Skin epidermis (tissue), 12 donors: ENCODE data around the gene NDEL1.

ENCODE experiments used
- H3K27ac ChIP-seq, 21 experiments: fragments of 200-600 bp; sonication (generic) in 11 of 21; one replicate each; pipeline ENCODE4 v1.5.0; 2020; ENCODE audit warnings: mild to moderate bottlenecking in 3 of 21, inconsistent platforms in 2 of 21, moderate library complexity in 2 of 21
- H3K4me3 ChIP-seq, 7 experiments: fragments of 200-600 bp; sonication (generic) in 2 of 7; one replicate each; pipeline ENCODE4 v1.5.0; 2020; ENCODE audit warnings: inconsistent platforms in 2 of 7, mild to moderate bottlenecking in 2 of 7, moderate library complexity in 1 of 7

Gene NDEL1

GRCh38 chr17:8445536-8445935, 9.9 kb downstream of the NDEL1 start:
- Histone ChIP-seq H3K27ac (no peak overlapping the region), H3K4me3 (no peak overlapping the region)

GRCh38 chr17:8447799-8448198, 12.1 kb downstream of the NDEL1 start:
- Histone ChIP-seq H3K27ac (no peak overlapping the region), H3K4me3 (no peak overlapping the region)

DNA sequence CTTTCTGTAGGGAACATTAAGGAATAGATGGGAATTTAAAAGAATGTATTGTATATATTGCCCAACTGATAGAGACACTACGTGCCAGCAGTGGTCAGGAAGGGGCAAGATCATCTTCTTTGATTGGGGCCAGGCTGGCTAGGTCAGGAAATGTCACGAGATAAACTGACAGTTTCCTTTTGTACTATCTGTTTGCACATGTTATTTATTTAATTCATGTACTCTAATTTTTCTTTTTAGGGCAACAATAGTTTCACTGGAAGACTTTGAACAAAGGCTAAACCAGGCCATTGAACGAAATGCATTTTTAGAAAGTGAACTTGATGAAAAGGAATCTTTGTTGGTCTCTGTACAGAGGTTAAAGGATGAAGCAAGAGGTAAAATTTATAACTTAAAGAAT, 12.6 kb downstream of the NDEL1 start:
- Histone ChIP-seq H3K4me3 (no peak overlapping the region), H3K27ac (no peak overlapping the region)

DNA sequence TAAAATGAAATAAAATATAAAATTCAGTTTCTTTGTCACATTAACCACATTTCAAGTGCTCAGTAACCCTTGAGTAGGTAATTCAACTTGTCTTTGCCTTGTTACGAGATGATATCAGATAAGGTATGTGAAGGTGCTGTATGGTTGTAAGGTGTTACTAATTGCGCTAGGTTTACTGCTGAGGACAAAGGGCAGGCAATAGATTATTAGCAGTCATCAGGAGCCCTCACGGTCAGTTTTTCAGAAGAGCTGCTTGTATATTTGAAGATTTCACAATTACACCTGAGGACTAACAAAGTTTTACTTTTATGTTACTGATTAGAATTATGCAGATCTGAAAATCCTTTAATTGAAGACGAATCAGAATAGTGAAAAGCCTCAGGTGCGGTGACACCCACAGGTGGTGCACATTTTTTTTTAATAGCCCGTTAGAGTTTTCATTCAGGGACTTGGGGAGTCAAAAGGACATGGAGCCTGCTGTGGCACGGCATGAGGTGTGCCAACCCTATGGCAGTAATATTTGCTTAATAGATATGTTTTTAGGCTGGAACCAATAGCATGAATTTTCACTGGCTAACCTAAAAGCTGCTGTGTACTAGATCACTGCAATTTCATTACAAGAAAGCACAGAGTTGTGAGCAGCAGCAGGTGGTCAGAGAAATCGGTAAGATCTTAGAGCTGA, 16.4 kb downstream of the NDEL1 start:
- Histone ChIP-seq H3K4me3 (no peak overlapping the region), H3K27ac (no peak overlapping the region)

DNA sequence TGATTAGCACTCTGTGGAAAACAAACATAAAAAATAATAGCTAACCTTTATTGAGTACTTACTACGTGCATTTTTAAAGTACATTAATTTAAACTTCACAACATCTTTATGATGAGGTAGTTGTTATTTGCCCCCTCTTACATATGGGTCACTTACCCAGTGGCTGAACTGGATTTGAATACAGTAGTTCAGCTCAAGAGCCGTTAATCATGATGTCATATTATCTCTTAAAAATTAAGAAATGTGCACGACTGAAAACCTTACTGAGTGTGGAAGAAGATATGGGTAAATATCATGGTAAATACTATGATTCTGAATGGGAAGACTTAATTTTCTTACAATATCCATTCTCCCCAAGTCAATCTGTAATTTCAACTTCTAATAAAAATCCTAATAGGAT, 17.6 kb downstream of the NDEL1 start:
- H3K4me3 ChIP-seq: no peak overlapping the region
- H3K27ac ChIP-seq: no peak overlapping the region

- no peak overlapping the region for H3K4me3 ChIP-seq
Observed at GRCh38 chr17:8455665-8456209, 20.1 kb downstream of the NDEL1 start.

DNA sequence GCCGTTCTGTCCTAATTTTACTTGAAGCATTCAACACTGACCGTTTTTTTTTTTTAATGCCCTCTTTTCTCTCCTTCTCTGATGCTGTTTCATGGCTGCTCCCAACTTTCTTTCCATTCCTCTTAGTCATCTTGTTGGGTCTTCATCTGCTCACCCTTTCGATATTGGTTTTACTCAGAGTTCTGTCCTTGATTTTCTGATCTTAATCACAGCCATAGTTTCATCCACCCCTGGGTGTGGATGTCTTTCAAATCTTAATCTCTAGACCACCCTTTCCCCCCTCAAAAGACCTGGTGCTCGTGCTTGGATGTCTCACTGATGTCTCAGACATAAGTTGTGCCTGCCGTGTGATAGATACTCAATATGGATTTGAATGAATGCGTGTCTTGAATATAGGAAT, 22.4 kb downstream of the NDEL1 start:
- Histone ChIP-seq H3K4me3 (no peak overlapping the region), H3K27ac (no peak overlapping the region)

More at GRCh38 chr17:8455665-8456209, 20.1 kb downstream of the NDEL1 start:
- H3K27ac ChIP-seq: no peak overlapping the region

DNA sequence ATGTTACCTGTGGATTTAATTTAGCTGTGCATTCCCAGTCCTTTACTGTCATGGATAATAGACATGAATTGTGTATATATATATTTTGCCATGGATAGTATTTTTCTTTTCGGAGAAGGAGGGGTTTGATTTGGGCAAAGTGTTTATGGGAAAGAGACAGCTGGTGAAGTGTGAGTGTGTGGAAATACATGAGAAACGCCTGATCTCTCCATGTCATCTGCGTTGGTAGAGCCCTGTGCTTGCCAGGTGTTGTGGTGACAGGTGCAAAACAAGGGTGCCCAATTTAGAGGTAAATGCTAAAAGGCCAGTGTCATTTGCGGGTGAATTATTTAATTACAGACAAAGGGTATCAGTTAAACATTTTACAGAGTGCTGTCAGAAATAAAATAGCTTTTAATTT, 23.4 kb downstream of the NDEL1 start:
- no peak overlapping the region for H3K27ac ChIP-seq
- no peak overlapping the region for H3K4me3 ChIP-seq

- H3K27ac ChIP-seq: no peak overlapping the region
- H3K4me3 ChIP-seq: no peak overlapping the region
Observed at GRCh38 chr17:8459831-8460230, 24.1 kb downstream of the NDEL1 start.

DNA sequence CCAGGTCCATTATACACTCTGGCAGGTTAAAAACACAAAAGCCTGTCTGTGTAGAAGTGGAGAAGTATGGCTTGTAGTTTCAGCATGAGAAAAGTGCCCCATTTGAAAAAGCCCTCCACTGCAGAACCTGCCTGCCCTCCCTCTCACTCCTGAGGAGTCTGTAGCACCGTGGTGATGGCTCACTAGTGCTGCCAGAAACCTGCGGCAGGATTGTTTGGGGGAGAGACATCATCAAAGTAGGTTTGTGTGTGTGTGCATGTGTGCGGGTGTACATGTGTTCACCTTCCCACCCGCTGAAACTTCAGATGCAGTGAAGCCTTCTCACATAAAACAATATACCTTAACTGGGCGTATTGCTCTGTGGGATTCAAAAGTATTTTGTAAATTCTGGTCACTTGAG, 26.9 kb downstream of the NDEL1 start:
- H3K27ac ChIP-seq: peak overlapping the region in 3 of 21 experiments; percentile 11 to 49 (median 37)

GRCh38 chr17:8463099-8463498, 27.4 kb downstream of the NDEL1 start:
- H3K27ac ChIP-seq: peak overlapping the region in 4 of 21 experiments; percentile 4 to 49 (median 24)

More for the DNA sequence above, 26.9 kb downstream of the NDEL1 start:
- H3K4me3 ChIP-seq: no peak overlapping the region

DNA sequence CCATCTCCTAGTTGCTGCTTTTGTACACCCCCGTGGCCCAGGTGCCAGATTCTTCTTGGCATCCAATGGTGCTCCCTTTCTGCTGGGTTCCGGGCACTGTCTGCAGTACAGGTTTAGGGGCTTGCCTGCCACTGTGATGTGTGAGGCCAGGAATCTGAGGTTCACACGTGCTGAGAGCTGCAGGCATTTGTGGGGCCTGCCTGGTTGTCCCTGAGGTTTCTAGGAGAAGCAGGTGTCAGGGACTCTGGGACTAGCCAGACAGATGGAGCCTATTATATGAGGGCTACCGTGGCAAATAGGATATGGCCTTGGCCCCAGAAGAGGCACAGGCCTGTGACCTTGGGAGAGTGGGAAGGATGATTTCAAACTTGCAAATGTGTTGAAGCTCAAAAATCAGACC, 29.3 kb downstream of the NDEL1 start:
- no peak overlapping the region for H3K4me3 ChIP-seq
- H3K27ac ChIP-seq: peak overlapping the region in 13 of 21 experiments; percentile 3 to 66 (median 28)

More at GRCh38 chr17:8463099-8463498, 27.4 kb downstream of the NDEL1 start:
- no peak overlapping the region for H3K4me3 ChIP-seq

DNA sequence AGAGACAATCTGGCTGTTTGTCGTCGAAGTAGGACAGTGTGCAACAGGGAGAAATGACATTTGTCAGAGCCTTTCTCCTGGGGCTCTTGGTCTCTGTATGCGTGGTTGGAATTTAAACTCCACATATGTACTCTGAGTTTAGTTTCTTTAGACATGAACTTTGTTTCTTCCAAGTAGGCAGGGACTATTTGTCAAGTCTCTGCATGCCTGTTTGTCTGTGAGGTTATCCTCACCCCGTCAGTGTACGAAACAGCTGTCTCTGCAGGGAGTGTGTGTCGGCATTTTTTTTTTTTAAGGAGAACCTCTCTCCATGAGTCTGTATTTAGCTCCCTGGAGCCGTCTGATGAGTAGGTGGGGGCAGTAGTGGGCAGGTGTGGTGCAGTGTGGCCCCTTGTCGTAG, 29.7 kb downstream of the NDEL1 start:
- Histone ChIP-seq H3K4me3 (no peak overlapping the region), H3K27ac (peak overlapping the region in 14 of 21 experiments; percentile 3 to 66 (median 35))

- H3K4me3 ChIP-seq: no peak overlapping the region
Observed at GRCh38 chr17:8465759-8466158, 30.1 kb downstream of the NDEL1 start.

GRCh38 chr17:8466456-8466855, 30.8 kb downstream of the NDEL1 start:
- no peak overlapping the region for H3K4me3 ChIP-seq
- peak overlapping the region in 3 of 21 experiments; percentile 15 to 28 (median 22) for H3K27ac ChIP-seq

More at GRCh38 chr17:8465759-8466158, 30.1 kb downstream of the NDEL1 start:
- H3K27ac ChIP-seq: peak overlapping the region in 11 of 21 experiments; percentile 3 to 66 (median 55)

DNA sequence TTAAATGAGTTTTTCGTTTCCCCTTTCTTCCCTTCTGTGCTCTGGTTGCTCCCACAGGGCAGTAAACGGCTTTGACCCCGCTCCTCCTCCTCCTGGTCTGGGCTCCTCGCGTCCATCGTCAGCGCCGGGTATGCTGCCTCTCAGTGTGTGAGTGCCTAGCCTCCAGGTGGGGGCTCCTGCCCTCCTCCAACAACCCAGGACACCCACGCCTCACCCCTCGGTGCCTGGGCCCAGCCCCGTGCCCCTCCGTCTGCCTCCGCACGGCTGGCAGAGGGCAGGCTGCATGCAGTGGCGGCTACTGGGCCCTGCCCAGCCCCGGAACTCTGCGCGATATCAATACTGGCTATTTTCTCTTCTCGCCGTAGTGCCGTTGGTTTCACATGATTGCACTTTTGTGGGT, 31.2 kb downstream of the NDEL1 start:
- Histone ChIP-seq H3K4me3 (no peak overlapping the region), H3K27ac (peak overlapping the region in 2 of 21 experiments; percentile 15 to 22)

DNA sequence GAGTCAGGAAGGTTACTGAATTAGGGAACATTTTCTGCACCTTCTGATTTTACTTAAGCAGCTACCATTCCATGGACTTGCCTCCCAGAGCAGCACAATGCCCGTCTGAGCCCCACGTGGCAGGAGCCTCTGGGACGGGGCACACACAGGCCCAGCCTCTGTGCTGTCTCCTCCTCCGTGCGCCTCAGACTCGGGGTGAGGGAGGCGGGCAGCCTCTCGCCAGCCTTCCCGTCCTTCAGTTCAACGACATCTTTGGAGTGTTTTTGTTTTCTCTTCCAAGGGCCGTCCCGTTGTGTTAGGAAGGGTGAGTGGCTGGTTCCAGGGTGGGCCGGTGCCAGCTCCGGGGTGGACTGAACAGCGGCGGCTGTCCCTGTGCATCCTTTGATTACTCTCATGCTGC, 31.8 kb downstream of the NDEL1 start:
- H3K27ac ChIP-seq: peak overlapping the region in 1 of 21 experiments; percentile 22
- H3K4me3 ChIP-seq: no peak overlapping the region

- no peak overlapping the region for H3K27ac ChIP-seq
Observed at GRCh38 chr17:8468127-8468526, 32.4 kb downstream of the NDEL1 start.

GRCh38 chr17:8468980-8469379, 33.3 kb downstream of the NDEL1 start:
- H3K27ac ChIP-seq: no peak overlapping the region
- H3K4me3 ChIP-seq: no peak overlapping the region

More at GRCh38 chr17:8468127-8468526, 32.4 kb downstream of the NDEL1 start:
- no peak overlapping the region for H3K4me3 ChIP-seq

GRCh38 chr17:8469964-8470363, 34.3 kb downstream of the NDEL1 start:
- Histone ChIP-seq H3K27ac (peak overlapping the region in 2 of 21 experiments; percentile 41 to 50), H3K4me3 (no peak overlapping the region)

DNA sequence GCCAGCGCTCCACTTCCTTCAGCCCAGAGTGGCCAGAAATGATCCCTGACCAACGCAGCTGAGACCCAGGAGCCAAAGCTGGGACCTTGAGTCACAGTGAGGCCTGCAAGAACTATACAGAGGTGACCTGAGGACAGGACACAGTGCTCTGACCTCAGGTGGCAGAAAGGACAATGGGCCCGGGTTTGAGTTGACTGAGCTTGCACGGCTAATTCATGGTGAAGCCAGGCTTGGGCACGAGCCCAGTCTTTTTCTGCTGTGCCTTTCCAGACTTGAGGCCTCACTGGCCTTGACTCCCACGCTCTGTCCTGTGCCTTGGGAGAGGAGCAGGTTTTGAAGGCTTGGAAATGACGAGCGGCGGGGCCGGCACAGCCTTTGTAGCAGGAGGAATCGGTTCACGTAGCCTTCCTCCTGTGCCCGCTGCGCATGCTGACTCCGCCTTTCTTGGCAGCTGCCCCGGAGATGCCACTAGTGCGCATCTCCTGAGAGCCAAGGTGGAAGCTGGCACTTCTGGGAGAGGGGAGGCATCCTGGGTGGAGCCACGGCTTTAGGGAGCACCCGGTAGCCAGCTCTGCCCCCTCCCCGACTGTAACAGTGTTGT, 34.9 kb downstream of the NDEL1 start:
- no peak overlapping the region for H3K4me3 ChIP-seq
- peak overlapping the region in 2 of 21 experiments; percentile 41 to 50 for H3K27ac ChIP-seq
